Measurements from ENCODE around the gene SLC16A9. TPM values are rescaled to one million over a fixed set of nuclear protein-coding genes. Genes with fewer than 3 reads are reported as not detected.

SLC16A9 gene
- total and polyA plus RNA-seq, 2 donors (not counting 3 experiments of a cell fraction or from before 2014, with no cell fraction given) = 0.35 TPM; not detected in 1

- no peak for FAIRE-seq
- no peaks in the 10 kb centered on the region for H3K36me3 ChIP-seq (ENCODE audit: control insufficient read depth in 2 of 2, extremely low read depth in 1 of 2, insufficient read depth in 2 of 2, low read length in 2 of 2)
- no peak overlapping the region for H3K4me2 ChIP-seq (ENCODE audit: insufficient read depth, low read length)
- no peaks in the 10 kb centered on the region for H3K9me1 ChIP-seq (replicated peaks; ENCODE audit: control insufficient read depth, extremely low read depth, insufficient read depth, low read length)
- dilution Hi-C loops (cut with MboI; ENCODE audit: extremely low pct_ligation_motif_present, low sequenced_read_pairs) (no loop called here), intact Hi-C loops (cut with micrococcal nuclease) (no loop called here)
- CTCF ChIA-PET = no interaction called here
- H3K9ac ChIP-seq (replicated peaks; ENCODE audit: extremely low read depth, insufficient read depth, low read length) = no peak overlapping the region
- no peaks in the 10 kb centered on the region for H3K27me3 ChIP-seq (ENCODE audit: control insufficient read depth in 2 of 2, insufficient read depth in 2 of 2, low read length in 2 of 2)
- no peak for DNase-seq (ENCODE audit: low read depth, low spot score)
- POLR2A ChIA-PET = no interaction called here
- H3K27ac ChIP-seq (ENCODE audit: insufficient read depth, low read depth, low read length) = no peak overlapping the region
- BruUV-seq (replicated peaks) = no TSS peak
- TF ChIP-seq MYC (IDR thresholded peaks at IDR 0.05; ENCODE audit: low read depth, low read length) (no peak), GATA2 (IDR thresholded peaks at IDR 0.05; ENCODE audit: insufficient read depth, insufficient read length, low read depth, low read length) (no peak), CTCF (IDR thresholded peaks at IDR 0.05; ENCODE audit: extremely low read depth in 1 of 2, insufficient read depth in 1 of 2, low read depth in 1 of 2, low read length in 2 of 2) (no peak), POLR2AphosphoS5 (IDR thresholded peaks at IDR 0.05; ENCODE audit: insufficient read depth, low read depth, low read length) (no peak), MAX (IDR thresholded peaks at IDR 0.05; ENCODE audit: insufficient read depth, insufficient read length) (no peak), EZH2 (IDR thresholded peaks at IDR 0.05; ENCODE audit: borderline replicate concordance, low read depth, low read length, severe bottlenecking) (no peak)
- no peak overlapping the region for H2AFZ ChIP-seq (ENCODE audit: low read depth, low read length)
- H3K4me3 ChIP-seq (replicated peaks in 1 of 3; ENCODE audit: insufficient read depth in 1 of 3, low read depth in 1 of 3, low read length in 3 of 3) = no peak overlapping the region
- no peaks in the 10 kb centered on the region for H3K79me2 ChIP-seq (ENCODE audit: control insufficient read depth, insufficient read depth, low read length)
- no peaks in the 10 kb centered on the region for H4K20me1 ChIP-seq (replicated peaks; ENCODE audit: control insufficient read depth, extremely low read depth, insufficient read depth, low read length)
- H3K4me1 ChIP-seq (ENCODE audit: control insufficient read depth, extremely low read depth, insufficient read depth, low read length) = no peaks in the 10 kb centered on the region
- no peaks in the 10 kb centered on the region for H3K9me3 ChIP-seq (replicated peaks; ENCODE audit: control insufficient read depth, insufficient read depth, low read length)
These were observed 51.9 kb downstream of the SLC16A9 start for GRCh38 chr10:59657724-59658123.

All from endothelial cell of umbilical vein (primary cell).